Gastrocnemius medialis (tissue), 4 donors: ENCODE results near the gene SLC44A1. TPM values are rescaled to one million over a fixed set of nuclear protein-coding genes. Genes with fewer than 3 reads are reported as not detected.

ENCODE experiments used
- ATAC-seq, 2 donors: fragments of 150-250 bp; one replicate each; pipeline ENCODE4 v1.9.1; 2016
- DNase-seq, 2 donors: peaks; one replicate each; pipeline ENCODE4 v3.0.0-alpha.2; 2019
- H3K27ac ChIP-seq, 4 donors: fragments of 200-600 bp; sonication (generic); 1 replicate in 1 of 4; 2 replicates in 3 of 4; pipeline ENCODE4 v1.5.1; 2016 to 2018; ENCODE audit warnings: mild to moderate bottlenecking in 2 of 4, moderate library complexity in 1 of 4
- H3K27me3 ChIP-seq, 3 donors: fragments of 200-600 bp; sonication (generic) in 2 of 3; 1 replicate in 1 of 3; 2 replicates in 2 of 3; pipeline versions ENCODE4 v1.5.1 to v1.6.0; 2016 to 2019; ENCODE audit warnings: mild to moderate bottlenecking in 1 of 3, moderate library complexity in 1 of 3
- H3K36me3 ChIP-seq, 2 donors: fragments of 200-600 bp; sonication (generic) in 1 of 2; one replicate each; pipeline ENCODE4 v1.5.1; 2017 to 2018
- H3K4me1 ChIP-seq, 2 donors: fragments of 200-600 bp; sonication (generic) in 1 of 2; one replicate each; pipeline ENCODE4 v1.5.1; 2016 to 2017; ENCODE audit warnings: mild to moderate bottlenecking in 2 of 2
- H3K4me3 ChIP-seq, 4 donors: fragments of 200-600 bp; sonication (generic) in 3 of 4; 1 replicate in 1 of 4; 2 replicates in 3 of 4; pipeline ENCODE4 v1.5.1; 2016 to 2019; ENCODE audit warnings: mild to moderate bottlenecking in 2 of 4
- H3K9me3 ChIP-seq, 3 donors: fragments of 200-600 bp; sonication (generic) in 2 of 3; 1 replicate in 1 of 3; 2 replicates in 2 of 3; pipeline ENCODE4 v1.5.1; 2016 to 2019
- POLR2A ChIP-seq, 2 donors: fragments of 450-650 bp; IDR thresholded peaks; one replicate each; pipeline ENCODE4 v1.6.1; 2017; ENCODE audit warnings: antibody characterized with exemption in 2 of 2, mild to moderate bottlenecking in 2 of 2, moderate library complexity in 2 of 2
- in situ Hi-C, 4 donors: fragments of 200-750 bp; cut with MboI; loops; one replicate each; pipeline versions ENCODE4 v1.15.0 to v1.8.0; 2017; ENCODE audit warnings: low sequenced_read_pairs in 4 of 4
- intact Hi-C: fragments of 100-400 bp; cut with DNase I; formaldehyde crosslinking; loops from one replicate; pipeline ENCODE4 v1.15.1; 2023; ENCODE audit warnings: low total_unique reads
- total RNA-seq, 4 donors: library from RNA; depleted of rRNA; stranded (reverse); fragments of >200 nt; gene quantifications; one replicate each; pipeline versions ENCODE4 v1.1.0 to v1.2.3, GENCODE V29; 2016
- TF ChIP-seq, protein P1 (sequence below), 5 experiments: fragments of 450-650 bp in 3 of 5; fragments of 200-600 bp in 2 of 5; sonication (generic) in 2 of 5; IDR thresholded peaks in 4 of 5; conservative IDR thresholded peaks in 1 of 5; 1 replicate in 4 of 5; 2 replicates in 1 of 5; pipeline ENCODE4 v1.5.1; 2016 to 2019; ENCODE audit warnings: antibody characterized with exemption in 5 of 5, mild to moderate bottlenecking in 3 of 5, moderate library complexity in 3 of 5

The SLC44A1 gene
- total RNA-seq, 4 donors from 2014 or later, result 5.4 to 15.9 (median 11.3) TPM

DNA sequence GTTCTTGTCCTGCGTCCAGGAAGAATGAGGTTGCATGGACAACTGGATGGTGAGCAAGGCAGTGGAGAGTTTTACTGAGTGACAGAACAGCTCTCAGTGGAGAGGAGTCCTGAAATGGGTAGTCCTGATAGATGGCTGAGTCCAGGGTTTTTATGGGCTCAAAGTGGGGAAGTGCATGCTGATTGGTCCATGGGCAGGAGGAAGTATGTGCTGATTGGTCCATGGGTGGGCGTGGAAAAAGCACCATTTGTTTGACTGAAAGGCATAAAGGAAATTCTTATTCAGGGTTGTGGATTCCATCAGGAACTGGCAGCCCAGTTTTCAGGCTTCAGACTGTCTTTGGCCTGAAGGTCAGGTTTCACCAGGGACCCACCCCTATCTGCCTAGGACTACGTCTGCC lies 214.0 kb downstream of the SLC44A1 start:
- no peaks in the 10 kb centered on the region for H3K9me3 ChIP-seq
- H3K27me3 ChIP-seq, result no peaks in the 10 kb centered on the region
- TF ChIP-seq POLR2A (IDR thresholded peaks at IDR 0.05), result peak in 1 of 2 donors; percentile 8
- TF ChIP-seq, protein P1, sequence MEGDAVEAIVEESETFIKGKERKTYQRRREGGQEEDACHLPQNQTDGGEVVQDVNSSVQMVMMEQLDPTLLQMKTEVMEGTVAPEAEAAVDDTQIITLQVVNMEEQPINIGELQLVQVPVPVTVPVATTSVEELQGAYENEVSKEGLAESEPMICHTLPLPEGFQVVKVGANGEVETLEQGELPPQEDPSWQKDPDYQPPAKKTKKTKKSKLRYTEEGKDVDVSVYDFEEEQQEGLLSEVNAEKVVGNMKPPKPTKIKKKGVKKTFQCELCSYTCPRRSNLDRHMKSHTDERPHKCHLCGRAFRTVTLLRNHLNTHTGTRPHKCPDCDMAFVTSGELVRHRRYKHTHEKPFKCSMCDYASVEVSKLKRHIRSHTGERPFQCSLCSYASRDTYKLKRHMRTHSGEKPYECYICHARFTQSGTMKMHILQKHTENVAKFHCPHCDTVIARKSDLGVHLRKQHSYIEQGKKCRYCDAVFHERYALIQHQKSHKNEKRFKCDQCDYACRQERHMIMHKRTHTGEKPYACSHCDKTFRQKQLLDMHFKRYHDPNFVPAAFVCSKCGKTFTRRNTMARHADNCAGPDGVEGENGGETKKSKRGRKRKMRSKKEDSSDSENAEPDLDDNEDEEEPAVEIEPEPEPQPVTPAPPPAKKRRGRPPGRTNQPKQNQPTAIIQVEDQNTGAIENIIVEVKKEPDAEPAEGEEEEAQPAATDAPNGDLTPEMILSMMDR (IDR thresholded peaks at IDR 0.05 in 4 of 5, conservative IDR thresholded peaks at IDR 0.05 in 1 of 5), result no peak
- peaks cover 35 to 43% of the 10 kb centered on the region in 2 donors for H3K4me1 ChIP-seq
- DNase-seq (peak in 1 of 2 donors; percentile 67), ATAC-seq (peak; percentile 61 to 70)
- peak overlapping the region; percentile 83 to 88 (median 86) for H3K27ac ChIP-seq
- H3K4me3 ChIP-seq, result peak overlapping the region; percentile 50 to 55 (median 52)
- no peaks in the 10 kb centered on the region for H3K36me3 ChIP-seq
- intact Hi-C loops (no loop called here), in situ Hi-C loops (loop anchor here in 1 of 4 donors (25.0 kb wide), 2 partner anchors 104 to 229 kb away; partner anchors contain the start of genes FKTN and TMEM38B)

GRCh38 chr9:105459336-105459735 lies 214.9 kb downstream of the SLC44A1 start:
- ATAC-seq (no peak), DNase-seq (no peak)
- Histone ChIP-seq H3K4me3 (no peak overlapping the region), H3K27me3 (no peaks in the 10 kb centered on the region), H3K36me3 (peaks cover 0 to under 1% of the 10 kb centered on the region in 2 donors), H3K9me3 (no peaks in the 10 kb centered on the region), H3K4me1 (peaks cover 35 to 43% of the 10 kb centered on the region in 2 donors), H3K27ac (peak overlapping the region; percentile 83 to 88 (median 86))
- TF ChIP-seq, protein P1 (IDR thresholded peaks at IDR 0.05 in 4 of 5, conservative IDR thresholded peaks at IDR 0.05 in 1 of 5), result no peak
- TF ChIP-seq POLR2A (IDR thresholded peaks at IDR 0.05), result no peak
- intact Hi-C loops, result loop anchor here (1.0 kb wide), 1 partner anchor 23 kb away; no protein-coding TSS in a partner anchor
- in situ Hi-C loops, result loop anchor here in 1 of 4 donors (25.0 kb wide), 2 partner anchors 103 to 228 kb away; partner anchors contain the start of genes FKTN and TMEM38B

DNA sequence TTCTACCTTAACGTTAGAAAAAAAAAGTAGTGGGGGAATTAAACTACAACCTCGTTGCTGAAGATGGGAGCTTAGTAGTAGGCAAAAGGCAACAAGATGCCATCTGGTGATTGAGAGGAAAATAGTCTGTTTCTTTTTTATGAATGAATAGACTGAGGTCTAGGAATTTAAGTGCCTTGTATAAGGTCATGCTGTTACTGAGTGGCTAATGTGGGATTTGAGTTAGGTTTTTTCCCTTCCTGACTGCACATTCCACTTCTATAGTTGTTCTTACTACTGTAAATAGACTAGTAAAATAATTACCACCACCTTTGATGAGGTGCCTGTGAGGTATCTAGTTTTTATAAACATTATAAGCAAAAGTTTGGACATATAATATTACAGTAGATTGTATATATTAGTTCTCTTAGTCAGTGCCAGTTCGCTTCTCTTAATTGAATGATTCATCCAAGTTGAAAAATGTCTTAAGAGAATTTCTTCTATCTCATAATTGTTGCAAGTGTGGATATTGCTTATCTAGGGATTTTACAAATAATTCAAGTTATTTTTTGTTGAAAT lies 222.5 kb downstream of the SLC44A1 start:
- intact Hi-C loops, result no loop called here
- Histone ChIP-seq H3K27me3 (no peaks in the 10 kb centered on the region), H3K9me3 (no peaks in the 10 kb centered on the region), H3K4me1 (no peaks in the 10 kb centered on the region), H3K27ac (no peak overlapping the region), H3K36me3 (peaks cover 0 to 50% of the 10 kb centered on the region in 2 donors), H3K4me3 (no peak overlapping the region)
- ATAC-seq (no peak), DNase-seq (no peak)
- in situ Hi-C loops, result loop anchor here in 1 of 4 donors (25.0 kb wide), 2 partner anchors 95 to 220 kb away; partner anchors contain the start of genes FKTN and TMEM38B
- no peak for TF ChIP-seq POLR2A (IDR thresholded peaks at IDR 0.05)
- TF ChIP-seq, protein P1 (IDR thresholded peaks at IDR 0.05 in 4 of 5, conservative IDR thresholded peaks at IDR 0.05 in 1 of 5), result no peak

- no peaks in the 10 kb centered on the region for H3K9me3 ChIP-seq
- no peak overlapping the region for H3K4me3 ChIP-seq
- no peak for DNase-seq
- H3K27me3 ChIP-seq, result no peaks in the 10 kb centered on the region
- TF ChIP-seq POLR2A (IDR thresholded peaks at IDR 0.05), result no peak
- TF ChIP-seq, protein P1 (IDR thresholded peaks at IDR 0.05 in 4 of 5, conservative IDR thresholded peaks at IDR 0.05 in 1 of 5), result no peak
- no peaks in the 10 kb centered on the region for H3K4me1 ChIP-seq
- no peak overlapping the region for H3K27ac ChIP-seq
- no peak for ATAC-seq
- in situ Hi-C loops (loop anchor here in 1 of 4 donors (25.0 kb wide), 2 partner anchors 93 to 218 kb away; partner anchors contain the start of genes FKTN and TMEM38B), intact Hi-C loops (no loop called here)
- H3K36me3 ChIP-seq, result peaks cover 0 to 54% of the 10 kb centered on the region in 2 donors
These were observed 224.4 kb downstream of the SLC44A1 start for GRCh38 chr9:105468875-105469274.
